ENCODE results near the gene ALAS1. TPM values are rescaled to one million over a fixed set of nuclear protein-coding genes. Genes with fewer than 3 reads are reported as not detected.

ALAS1 gene
- total and polyA plus RNA-seq, 5 donors, result 95.7 to 123 (median 119) TPM

GRCh38 chr3:52237006-52237656 lies 39.2 kb downstream of the ALAS1 start:
- no peak for ATAC-seq
- WGBS, result 74% methylated on average over 6 of the region's 6 CpGs
- peak in 2 of 3 donors; percentile 33 to 55 for DNase-seq
- no peaks in the 10 kb centered on the region for H3K9me3 ChIP-seq (ENCODE audit: control insufficient read depth, low read length)
- intact Hi-C loops (cut with DNase I), result no loop called here
- peak overlapping the region; percentile 75 for H3K27ac ChIP-seq (ENCODE audit: low read length)
- no peaks in the 10 kb centered on the region for H3K27me3 ChIP-seq (ENCODE audit: control insufficient read depth, insufficient read depth)
- peaks cover 17% of the 10 kb centered on the region for H3K4me1 ChIP-seq (ENCODE audit: control insufficient read depth, insufficient read depth, low read length)
- no peak overlapping the region for H3K4me3 ChIP-seq (ENCODE audit: low read length)

- H3K27me3 ChIP-seq (ENCODE audit: control insufficient read depth, insufficient read depth), result no peaks in the 10 kb centered on the region
- peak overlapping the region; percentile 75 for H3K27ac ChIP-seq (ENCODE audit: low read length)
- H3K9me3 ChIP-seq (ENCODE audit: control insufficient read depth, low read length), result no peaks in the 10 kb centered on the region
- peak overlapping the region; percentile 55 for H3K4me3 ChIP-seq (ENCODE audit: low read length)
- peak; percentile 90 to 95 (median 93) for DNase-seq
- peaks cover 17% of the 10 kb centered on the region for H3K4me1 ChIP-seq (ENCODE audit: control insufficient read depth, insufficient read depth, low read length)
- peak; percentile 72 to 73 for ATAC-seq
- 12% methylated on average over 8 of the region's 8 CpGs for WGBS
- intact Hi-C loops (cut with DNase I), result no loop called here
Measured at GRCh38 chr3:52237657-52238172, 39.8 kb downstream of the ALAS1 start.

- H3K27me3 ChIP-seq (ENCODE audit: control insufficient read depth, insufficient read depth), result no peaks in the 10 kb centered on the region
- DNase-seq, result peak in 2 of 3 donors; percentile 26 to 41
- peaks cover 17% of the 10 kb centered on the region for H3K4me1 ChIP-seq (ENCODE audit: control insufficient read depth, insufficient read depth, low read length)
- intact Hi-C loops (cut with DNase I), result no loop called here
- 14% methylated on average over 11 of the region's 11 CpGs for WGBS
- H3K27ac ChIP-seq (ENCODE audit: low read length), result peak overlapping the region; percentile 67
- H3K9me3 ChIP-seq (ENCODE audit: control insufficient read depth, low read length), result no peaks in the 10 kb centered on the region
- H3K4me3 ChIP-seq (ENCODE audit: low read length), result peak overlapping the region; percentile 55
- peak in 1 of 2 donors; percentile 0 for ATAC-seq
Measured at GRCh38 chr3:52238193-52238760, 40.3 kb downstream of the ALAS1 start.

GRCh38 chr3:52238761-52239701 lies 41.1 kb downstream of the ALAS1 start, which contains the start of gene TWF2:
TWF2 (minus strand) TSS chr3:52239158; CDS start chr3:52239016, 142 bp downstream.
- Histone ChIP-seq H3K4me1 (ENCODE audit: control insufficient read depth, insufficient read depth, low read length) (peaks cover 17% of the 10 kb centered on the region), H3K27ac (ENCODE audit: low read length) (peak within 1 kb of the TSS; percentile 81), H3K4me3 (ENCODE audit: low read length) (peak within 1 kb of the TSS; percentile 55), H3K27me3 (ENCODE audit: control insufficient read depth, insufficient read depth) (no peaks in the 10 kb centered on the region), H3K9me3 (ENCODE audit: control insufficient read depth, low read length) (no peaks in the 10 kb centered on the region)
- DNase-seq, result peak; percentile 86 to 94 (median 94)
- intact Hi-C loops (cut with DNase I), result no loop called here
- ATAC-seq, result peak; percentile 91
- WGBS, result under 1% methylated on average over 92 of the region's 92 CpGs

- DNase-seq (peak in 2 of 3 donors; percentile 50 to 71), ATAC-seq (no peak)
- WGBS, result 98% methylated on average over 1 of the region's 1 CpG
- Histone ChIP-seq H3K4me3 (ENCODE audit: low read length) (no peak overlapping the region), H3K27me3 (ENCODE audit: control insufficient read depth, insufficient read depth) (no peaks in the 10 kb centered on the region), H3K4me1 (ENCODE audit: control insufficient read depth, insufficient read depth, low read length) (peaks cover 17% of the 10 kb centered on the region), H3K27ac (ENCODE audit: low read length) (peak overlapping the region; percentile 10), H3K9me3 (ENCODE audit: control insufficient read depth, low read length) (no peaks in the 10 kb centered on the region)
- intact Hi-C loops (cut with DNase I), result no loop called here
Measured at GRCh38 chr3:52240059-52240885, 42.3 kb downstream of the ALAS1 start.

GRCh38 chr3:52240886-52241370 lies 43.0 kb downstream of the ALAS1 start:
- peaks cover 12% of the 10 kb centered on the region for H3K4me1 ChIP-seq (ENCODE audit: control insufficient read depth, insufficient read depth, low read length)

GRCh38 chr3:52242039-52242438 lies 44.1 kb downstream of the ALAS1 start:
- DNase-seq (no peak), ATAC-seq (no peak)
- Histone ChIP-seq H3K27me3 (ENCODE audit: control insufficient read depth, insufficient read depth) (no peaks in the 10 kb centered on the region), H3K4me1 (ENCODE audit: control insufficient read depth, insufficient read depth, low read length) (peaks cover 7% of the 10 kb centered on the region), H3K4me3 (ENCODE audit: low read length) (no peak overlapping the region), H3K9me3 (ENCODE audit: control insufficient read depth, low read length) (no peaks in the 10 kb centered on the region), H3K27ac (ENCODE audit: low read length) (no peak overlapping the region)
- WGBS, result 88% methylated on average over 1 of the region's 1 CpG
- intact Hi-C loops (cut with DNase I), result no loop called here

More at GRCh38 chr3:52240886-52241370, 43.0 kb downstream of the ALAS1 start:
- ATAC-seq, result no peak
- Histone ChIP-seq H3K9me3 (ENCODE audit: control insufficient read depth, low read length) (no peaks in the 10 kb centered on the region), H3K27ac (ENCODE audit: low read length) (no peak overlapping the region), H3K4me3 (ENCODE audit: low read length) (no peak overlapping the region), H3K27me3 (ENCODE audit: control insufficient read depth, insufficient read depth) (no peaks in the 10 kb centered on the region)
- DNase-seq, result no peak
- 95% methylated on average over 4 of the region's 4 CpGs for WGBS
- intact Hi-C loops (cut with DNase I), result no loop called here

GRCh38 chr3:52243791-52244628 lies 46.0 kb downstream of the ALAS1 start:
- Histone ChIP-seq H3K27ac (ENCODE audit: low read length) (no peak overlapping the region), H3K27me3 (ENCODE audit: control insufficient read depth, insufficient read depth) (no peaks in the 10 kb centered on the region), H3K9me3 (ENCODE audit: control insufficient read depth, low read length) (no peaks in the 10 kb centered on the region), H3K4me3 (ENCODE audit: low read length) (no peak overlapping the region), H3K4me1 (ENCODE audit: control insufficient read depth, insufficient read depth, low read length) (peaks cover 4% of the 10 kb centered on the region)
- DNase-seq, result peak in 2 of 3 donors; percentile 67
- intact Hi-C loops (cut with DNase I), result no loop called here
- ATAC-seq, result peak in 1 of 2 donors; percentile 9
- 74% methylated on average over 9 of the region's 9 CpGs for WGBS
